Epidermal melanocyte (primary cell): Measurements from ENCODE around the gene ZDHHC8.

ENCODE experiments used
- DNase-seq: peaks from one replicate; pipeline ENCODE4 v3.0.0; 2011; ENCODE audit warnings: low spot score; ENCODE audit not compliant: insufficient read length

ZDHHC8 gene

GRCh38 chr22:20096574-20097420 is 34.8 kb upstream of the ZDHHC8 start:
- no peak for DNase-seq

- DNase-seq, result no peak
Observed at GRCh38 chr22:20099099-20099711, 32.4 kb upstream of the ZDHHC8 start.

- DNase-seq, result no peak
Observed at GRCh38 chr22:20101638-20102037, 30.0 kb upstream of the ZDHHC8 start.

- no peak for DNase-seq
Observed at GRCh38 chr22:20102203-20102780, 29.3 kb upstream of the ZDHHC8 start.

- no peak for DNase-seq
Observed at GRCh38 chr22:20105456-20106204, 26.0 kb upstream of the ZDHHC8 start.

GRCh38 chr22:20106205-20106848 is 25.3 kb upstream of the ZDHHC8 start:
- no peak for DNase-seq

GRCh38 chr22:20106849-20107237 is 24.8 kb upstream of the ZDHHC8 start:
- no peak for DNase-seq

GRCh38 chr22:20107471-20107901 is 24.1 kb upstream of the ZDHHC8 start:
- no peak for DNase-seq

- no peak for DNase-seq
Observed at GRCh38 chr22:20107951-20108756, 23.4 kb upstream of the ZDHHC8 start.

- DNase-seq, result no peak
Observed at GRCh38 chr22:20108757-20109230, 22.8 kb upstream of the ZDHHC8 start.

- no peak for DNase-seq
Observed at GRCh38 chr22:20109411-20110358, 21.9 kb upstream of the ZDHHC8 start.

- DNase-seq, result no peak
Observed at GRCh38 chr22:20110359-20110985, 21.1 kb upstream of the ZDHHC8 start.

- DNase-seq, result no peak
Observed at GRCh38 chr22:20111045-20111688, 20.4 kb upstream of the ZDHHC8 start.

GRCh38 chr22:20111689-20112622 is 19.6 kb upstream of the ZDHHC8 start:
- no peak for DNase-seq

GRCh38 chr22:20112623-20113511 is 18.7 kb upstream of the ZDHHC8 start:
- no peak for DNase-seq
